MM.1S (cell line): ENCODE measurements around the gene ACTN3.
"Not testable (repeated sequence)": the region's sequence is repeated elsewhere in the genome, so short reads cannot be mapped to it uniquely, and the experiment has no call there.

Experiments used
- DNase-seq: peaks from one replicate; pipeline ENCODE4 v3.0.0-alpha.2; 2015
- H2AFZ ChIP-seq: fragments of 300-600 bp; sonication (generic); 2 replicates; pipeline ENCODE4 v1.6.0; 2016; ENCODE audit warnings: antibody characterized with exemption, low read length
- H3F3A ChIP-seq: fragments of 300-600 bp; sonication (generic); 2 replicates; pipeline ENCODE4 v1.6.1; 2016; ENCODE audit warnings: mild to moderate bottlenecking, antibody characterized with exemption, low read length, moderate library complexity, mixed read lengths; ENCODE audit not compliant: insufficient read depth
- H3K27ac ChIP-seq: fragments of 300-600 bp; sonication (generic); 2 replicates; pipeline ENCODE4 v1.5.1; 2016; ENCODE audit warnings: mild to moderate bottlenecking, low read length
- H3K27me3 ChIP-seq: fragments of 300-600 bp; sonication (generic); replicated peaks from 2 replicates; pipeline ENCODE4 v1.6.0; 2016; ENCODE audit warnings: low read length; ENCODE audit not compliant: insufficient read depth
- H3K36me3 ChIP-seq: fragments of 300-600 bp; sonication (generic); replicated peaks from 2 replicates; pipeline ENCODE4 v1.6.1; 2016; ENCODE audit warnings: mild to moderate bottlenecking, low read length, mixed read lengths; ENCODE audit not compliant: insufficient read depth
- H3K4me1 ChIP-seq: fragments of 300-600 bp; sonication (generic); 2 replicates; pipeline ENCODE4 v1.6.1; 2016; ENCODE audit warnings: low read length, mixed read lengths
- H3K4me2 ChIP-seq: fragments of 300-600 bp; sonication (generic); 2 replicates; pipeline ENCODE4 v1.6.0; 2016; ENCODE audit warnings: low read depth, low read length
- H3K4me3 ChIP-seq: fragments of 300-600 bp; sonication (generic); 2 replicates; pipeline ENCODE4 v1.5.1; 2016; ENCODE audit warnings: low read length, mixed read lengths
- H3K79me2 ChIP-seq: fragments of 300-600 bp; sonication (generic); 2 replicates; pipeline ENCODE4 v1.6.1; 2016; ENCODE audit warnings: mixed run types, low read length, mixed read lengths
- H3K9ac ChIP-seq: fragments of 300-600 bp; sonication (generic); 2 replicates; pipeline ENCODE4 v1.6.1; 2016; ENCODE audit warnings: low read length, mixed read lengths
- H3K9me2 ChIP-seq: fragments of 300-600 bp; sonication (generic); replicated peaks from 2 replicates; pipeline ENCODE4 v1.6.1; 2016; ENCODE audit warnings: mild to moderate bottlenecking, low read length, mixed read lengths; ENCODE audit not compliant: insufficient read depth
- H3K9me3 ChIP-seq: fragments of 300-600 bp; sonication (generic); replicated peaks from 2 replicates; pipeline ENCODE4 v1.6.1; 2016; ENCODE audit warnings: mild to moderate bottlenecking, low read length, mixed read lengths; ENCODE audit not compliant: insufficient read depth
- H4K20me1 ChIP-seq: fragments of 300-600 bp; sonication (generic); 2 replicates; pipeline ENCODE4 v1.6.1; 2016; ENCODE audit warnings: mild to moderate bottlenecking, low read length, moderate library complexity, mixed read lengths; ENCODE audit not compliant: insufficient read depth
- EZH2 ChIP-seq: fragments of 300-600 bp; sonication (generic); optimal IDR thresholded peaks from 2 replicates; pipeline ENCODE3; 2017; ENCODE audit warnings: low read depth, mild to moderate bottlenecking, antibody characterized with exemption, low read length, mixed read lengths
- EZH2phosphoT487 ChIP-seq: fragments of 300-600 bp; sonication (generic); IDR thresholded peaks from 2 replicates; pipeline ENCODE4 v1.6.1; 2018; ENCODE audit warnings: antibody characterized with exemption, low read length
- TF ChIP-seq, protein P1 (sequence below): fragments of 300-600 bp; sonication (generic); IDR thresholded peaks from 2 replicates; pipeline ENCODE4 v1.5.1; 2016; ENCODE audit warnings: antibody characterized with exemption, low read length, mixed read lengths

ACTN3 gene

DNA sequence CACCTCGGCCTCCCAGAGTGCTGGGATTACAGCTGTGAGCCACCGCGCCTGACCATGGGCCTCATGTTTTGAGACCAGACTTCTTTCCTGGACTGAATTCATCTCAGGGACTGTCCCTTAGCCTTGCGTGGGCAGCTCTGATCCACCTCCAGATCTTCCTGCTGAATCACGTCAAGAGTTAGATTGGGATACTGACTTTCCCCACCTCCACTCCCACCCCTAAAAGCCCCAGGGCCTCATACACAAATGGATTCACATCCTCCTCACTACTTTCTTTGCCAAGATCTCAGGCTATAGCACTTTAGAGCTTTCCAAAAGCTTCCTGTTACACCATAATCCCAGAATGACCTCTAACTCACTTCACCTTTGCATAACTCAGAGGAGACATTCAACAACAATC, 34.1 kb downstream of the ACTN3 start:
- Histone ChIP-seq H3K4me2 (no peak overlapping the region), H3F3A (no peaks in the 10 kb centered on the region), H3K4me3 (no peak overlapping the region), H3K9me2 (no peaks in the 10 kb centered on the region), H2AFZ (no peak overlapping the region), H3K36me3 (no peaks in the 10 kb centered on the region), H3K4me1 (no peaks in the 10 kb centered on the region), H3K27me3 (peaks cover 16% of the 10 kb centered on the region; the same call in 1 of the 2 replicates), H3K79me2 (no peaks in the 10 kb centered on the region), H3K9me3 (no peaks in the 10 kb centered on the region), H3K27ac (no peak overlapping the region), H4K20me1 (no peaks in the 10 kb centered on the region), H3K9ac (no peak overlapping the region)
- no peak for DNase-seq
- TF ChIP-seq EZH2 (no peak), EZH2phosphoT487 (no peak)
- TF ChIP-seq, protein P1, sequence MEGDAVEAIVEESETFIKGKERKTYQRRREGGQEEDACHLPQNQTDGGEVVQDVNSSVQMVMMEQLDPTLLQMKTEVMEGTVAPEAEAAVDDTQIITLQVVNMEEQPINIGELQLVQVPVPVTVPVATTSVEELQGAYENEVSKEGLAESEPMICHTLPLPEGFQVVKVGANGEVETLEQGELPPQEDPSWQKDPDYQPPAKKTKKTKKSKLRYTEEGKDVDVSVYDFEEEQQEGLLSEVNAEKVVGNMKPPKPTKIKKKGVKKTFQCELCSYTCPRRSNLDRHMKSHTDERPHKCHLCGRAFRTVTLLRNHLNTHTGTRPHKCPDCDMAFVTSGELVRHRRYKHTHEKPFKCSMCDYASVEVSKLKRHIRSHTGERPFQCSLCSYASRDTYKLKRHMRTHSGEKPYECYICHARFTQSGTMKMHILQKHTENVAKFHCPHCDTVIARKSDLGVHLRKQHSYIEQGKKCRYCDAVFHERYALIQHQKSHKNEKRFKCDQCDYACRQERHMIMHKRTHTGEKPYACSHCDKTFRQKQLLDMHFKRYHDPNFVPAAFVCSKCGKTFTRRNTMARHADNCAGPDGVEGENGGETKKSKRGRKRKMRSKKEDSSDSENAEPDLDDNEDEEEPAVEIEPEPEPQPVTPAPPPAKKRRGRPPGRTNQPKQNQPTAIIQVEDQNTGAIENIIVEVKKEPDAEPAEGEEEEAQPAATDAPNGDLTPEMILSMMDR = no peak

DNA sequence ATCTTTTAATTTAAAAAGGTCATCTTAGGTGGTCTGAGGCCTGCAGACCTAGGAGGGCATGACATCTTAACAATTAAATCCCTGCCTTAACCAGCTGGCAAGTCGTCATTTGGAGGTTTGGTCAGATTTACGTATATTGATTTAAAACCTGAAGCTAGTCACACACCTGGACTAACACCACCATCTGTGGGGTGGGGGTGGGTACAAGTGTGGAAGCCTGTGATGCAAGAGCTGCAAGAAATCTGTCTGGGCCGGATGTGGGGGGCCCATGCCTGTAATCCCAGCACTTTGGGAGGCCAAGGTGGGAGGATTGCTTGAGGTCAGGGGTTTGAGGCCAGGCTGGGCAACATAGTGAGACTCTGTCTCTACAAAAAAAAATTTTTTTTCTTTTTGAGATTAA, 34.6 kb downstream of the ACTN3 start:
- Histone ChIP-seq H3K4me1 (no peaks in the 10 kb centered on the region), H3K4me3 (no peak overlapping the region), H3K27ac (no peak overlapping the region), H3K27me3 (peaks cover 14% of the 10 kb centered on the region; the same call in 1 of the 2 replicates), H3K79me2 (no peaks in the 10 kb centered on the region), H2AFZ (no peak overlapping the region), H4K20me1 (no peaks in the 10 kb centered on the region), H3K4me2 (no peak overlapping the region), H3F3A (no peaks in the 10 kb centered on the region), H3K9me3 (no peaks in the 10 kb centered on the region), H3K9me2 (no peaks in the 10 kb centered on the region), H3K9ac (no peak overlapping the region), H3K36me3 (no peaks in the 10 kb centered on the region)
- TF ChIP-seq, protein P1 = no peak
- TF ChIP-seq EZH2phosphoT487 (no peak), EZH2 (no peak)
- DNase-seq = no peak

DNA sequence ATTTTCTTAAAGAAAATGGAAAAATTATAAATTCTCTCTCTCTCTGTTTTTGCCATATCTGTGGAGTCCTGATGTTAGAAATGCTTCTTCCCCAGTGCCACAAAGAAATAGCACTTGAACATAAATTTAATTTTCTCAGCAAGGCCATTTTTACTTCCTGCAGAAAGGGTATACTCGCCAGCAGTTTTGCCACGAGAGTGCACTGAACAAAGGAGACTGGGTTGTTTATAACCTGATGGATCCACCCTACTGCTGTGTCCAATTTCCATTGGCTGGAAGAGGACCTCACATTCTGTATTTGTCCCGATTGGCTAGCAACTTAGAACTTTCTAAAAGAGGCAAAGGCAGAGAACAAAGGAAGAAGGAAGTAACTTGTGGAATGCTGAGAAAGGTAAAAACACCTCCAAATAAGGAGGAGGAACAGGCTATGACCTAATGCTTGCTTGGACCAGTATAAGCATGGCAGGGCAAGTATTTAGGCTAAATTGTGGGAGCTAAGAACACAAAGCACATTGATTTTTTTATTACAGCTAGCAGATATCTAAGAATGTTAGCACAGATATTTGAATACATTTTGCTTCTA, 36.0 kb downstream of the ACTN3 start:
- peaks cover 14% of the 10 kb centered on the region; the same call in 1 of the 2 replicates for H3K27me3 ChIP-seq

DNA sequence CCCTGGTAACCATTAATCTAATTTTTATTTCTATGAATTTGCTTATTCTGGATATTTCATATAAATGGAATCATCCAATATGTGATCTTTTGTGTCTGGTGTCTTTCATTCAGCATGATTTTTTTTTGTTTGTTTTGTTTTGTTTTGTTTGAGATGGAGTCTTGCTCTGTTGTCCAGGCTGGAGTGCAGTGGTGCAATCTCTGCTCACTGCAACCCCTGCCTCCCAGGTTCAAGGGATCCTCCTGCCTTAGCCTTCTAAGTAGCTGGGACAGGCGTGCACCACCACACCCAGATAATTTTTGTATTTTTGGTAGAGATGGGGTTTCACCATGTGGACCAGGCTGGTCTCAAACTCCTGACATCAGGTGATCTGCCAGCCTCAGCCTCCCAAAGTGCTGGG, 38.7 kb downstream of the ACTN3 start:
- not testable (repeated sequence) for H3K9me2 ChIP-seq, H3K9me3 ChIP-seq, H3K27ac ChIP-seq, H4K20me1 ChIP-seq, DNase-seq, H3K4me3 ChIP-seq, H3K79me2 ChIP-seq, H3K4me1 ChIP-seq, H3F3A ChIP-seq, H3K4me2 ChIP-seq, H3K9ac ChIP-seq, H2AFZ ChIP-seq, H3K36me3 ChIP-seq
- H3K27me3 ChIP-seq = peaks cover 17% of the 10 kb centered on the region; the same call in 1 of the 2 replicates

More for the DNA sequence above, 36.0 kb downstream of the ACTN3 start:
- H3K9me3 ChIP-seq, DNase-seq, H3K9ac ChIP-seq, H3K79me2 ChIP-seq, H2AFZ ChIP-seq, H3K4me3 ChIP-seq, H3K4me2 ChIP-seq, H3K9me2 ChIP-seq, H3K36me3 ChIP-seq, H4K20me1 ChIP-seq, H3F3A ChIP-seq, H3K27ac ChIP-seq, H3K4me1 ChIP-seq: not testable (repeated sequence)
